GM23338 (cell line): Measurements from ENCODE around the gene SCYGR2. TPM values are rescaled to one million over a fixed set of nuclear protein-coding genes. Genes with fewer than 3 reads are reported as not detected.

ENCODE experiments used
- ATAC-seq: fragments of 200-7000 bp; cut with Tn5 transposase; 3 replicates; pipeline ENCODE4 v1.9.1; 2020
- DNase-seq: peaks from one replicate; pipeline ENCODE4 v3.0.0-alpha.2; 2015; ENCODE audit warnings: low spot score
- H2AFZ ChIP-seq: fragments of 200-600 bp; sonication (generic); 2 replicates; pipeline ENCODE4 v1.8.0; 2016; ENCODE audit warnings: antibody characterized with exemption, mild to moderate bottlenecking, moderate library complexity
- H3F3A ChIP-seq: fragments of 200-600 bp; sonication (generic); replicated peaks from 2 replicates; pipeline ENCODE4 v1.8.0; 2017; ENCODE audit warnings: antibody characterized with exemption, mixed run types, low read depth
- H3K27ac ChIP-seq: fragments of 200-600 bp; sonication (generic); 2 replicates; pipeline ENCODE4 v1.6.1; 2016; ENCODE audit warnings: low read depth
- H3K27me3 ChIP-seq: fragments of 200-600 bp; sonication (generic); 2 replicates; pipeline ENCODE4 v1.8.0; 2016; ENCODE audit warnings: mild to moderate bottlenecking, mixed run types, moderate library complexity; ENCODE audit not compliant: insufficient read depth
- H3K36me3 ChIP-seq: fragments of 200-600 bp; sonication (generic); 2 replicates; pipeline ENCODE4 v1.8.0; 2016; ENCODE audit warnings: mild to moderate bottlenecking; ENCODE audit not compliant: insufficient read depth
- H3K4me1 ChIP-seq: fragments of 200-600 bp; sonication (generic); 2 replicates; pipeline ENCODE4 v1.8.0; 2016; ENCODE audit warnings: mild to moderate bottlenecking, moderate library complexity; ENCODE audit not compliant: insufficient read depth
- H3K4me2 ChIP-seq: fragments of 200-600 bp; sonication (generic); 2 replicates; pipeline ENCODE4 v1.7.1; 2017; ENCODE audit warnings: mixed run types
- H3K4me3 ChIP-seq: fragments of 200-600 bp; sonication (generic); 2 replicates; pipeline ENCODE4 v1.6.1; 2016; ENCODE audit warnings: mixed run types
- H3K79me2 ChIP-seq: fragments of 200-600 bp; sonication (generic); replicated peaks from 2 replicates; pipeline ENCODE4 v1.8.0; 2017; ENCODE audit warnings: mild to moderate bottlenecking; ENCODE audit not compliant: insufficient read depth
- H3K9me2 ChIP-seq: fragments of 200-600 bp; sonication (generic); 2 replicates; pipeline ENCODE4 v1.8.0; 2017; ENCODE audit not compliant: insufficient read depth
- H4K20me1 ChIP-seq: fragments of 200-600 bp; sonication (generic); replicated peaks from 2 replicates; pipeline ENCODE4 v1.8.0; 2017; ENCODE audit warnings: mild to moderate bottlenecking; ENCODE audit not compliant: insufficient read depth
- H3K27ac Mint-ChIP-seq: 2 replicates; pipeline ENCODE4 v1.8.0; 2020; ENCODE audit warnings: inconsistent platforms, mild to moderate bottlenecking, moderate library complexity, mixed read lengths
- H3K27me3 Mint-ChIP-seq: 3 replicates; pipeline ENCODE4 v1.8.0; 2022; ENCODE audit warnings: low read depth, mild to moderate bottlenecking, moderate library complexity, mixed read lengths, inconsistent platforms; ENCODE audit not compliant: insufficient read depth, poor library complexity
- H3K36me3 Mint-ChIP-seq: 3 replicates; pipeline ENCODE4 v1.8.0; 2021; ENCODE audit warnings: low read depth, mild to moderate bottlenecking, inconsistent platforms, moderate library complexity, mixed read lengths
- H3K4me1 Mint-ChIP-seq: 3 replicates; pipeline ENCODE4 v1.8.0; 2020; ENCODE audit warnings: mild to moderate bottlenecking, inconsistent platforms, mixed read lengths
- H3K4me3 Mint-ChIP-seq: 3 replicates; pipeline ENCODE4 v1.8.0; 2021; ENCODE audit warnings: moderate library complexity, mild to moderate bottlenecking, inconsistent platforms, mixed read lengths
- H3K9me3 Mint-ChIP-seq: 3 replicates; pipeline ENCODE4 v1.8.0; 2020; ENCODE audit warnings: moderate library complexity, mild to moderate bottlenecking, inconsistent platforms, mixed read lengths
- CREB1 ChIP-seq: fragments of 250-450 bp; sonication (Bioruptor Pico); IDR thresholded peaks from 2 replicates; pipeline ENCODE4 v1.5.0; 2020; ENCODE audit warnings: low read depth, mild to moderate bottlenecking, moderate library complexity
- EZH2 ChIP-seq: fragments of 200-600 bp; sonication (generic); IDR thresholded peaks from one replicate; pipeline ENCODE4 v1.8.0; 2017; ENCODE audit warnings: antibody characterized with exemption, mild to moderate bottlenecking, low read depth; ENCODE audit not compliant: unreplicated experiment
- EZH2phosphoT487 ChIP-seq: fragments of 200-600 bp; sonication (generic); IDR thresholded peaks from one replicate; pipeline ENCODE4 v1.8.1; 2018; ENCODE audit warnings: antibody characterized with exemption; ENCODE audit not compliant: unreplicated experiment
- JUNB ChIP-seq: IDR thresholded peaks from one replicate; pipeline ENCODE4 v1.6.1; 2016; ENCODE audit warnings: antibody characterized with exemption; ENCODE audit not compliant: unreplicated experiment
- NANOG ChIP-seq: IDR thresholded peaks from 2 replicates; pipeline ENCODE4 v1.6.1; 2016; ENCODE audit warnings: antibody characterized with exemption, borderline replicate concordance
- POLR2AphosphoS5 ChIP-seq: IDR thresholded peaks from 2 replicates; pipeline ENCODE4 v1.6.1; 2016; ENCODE audit warnings: antibody characterized with exemption, low read depth
- STAT1 ChIP-seq: IDR thresholded peaks from one replicate; pipeline ENCODE4 v1.6.1; 2016; ENCODE audit warnings: antibody characterized with exemption; ENCODE audit not compliant: unreplicated experiment
- ZNF114 ChIP-seq: fragments of 250-450 bp; sonication (Bioruptor Pico); IDR thresholded peaks from 2 replicates; pipeline ENCODE4 v1.5.0; 2020; ENCODE audit warnings: mild to moderate bottlenecking, moderate library complexity
- ZNF331 ChIP-seq: fragments of 250-450 bp; sonication (Bioruptor Pico); IDR thresholded peaks from 2 replicates; pipeline ENCODE4 v1.5.0; 2020; ENCODE audit warnings: low read depth, mild to moderate bottlenecking, moderate library complexity
- polyA plus RNA-seq: library from polyadenylated mRNA; unstranded; fragments of >200 nt; fragmentation: Nextera tagmentation; extraction: Ambion mirVana; gene quantifications from 2 replicates; pipeline ENCODE4 v1.2.1, GENCODE V29; 2016
- total RNA-seq: library from RNA; depleted of rRNA; stranded (reverse); fragments of >200 nt; shearing (Covaris generic); gene quantifications from 2 replicates; pipeline ENCODE4 v1.2.3, GENCODE V29; 2014
- TF ChIP-seq, protein P1 (sequence below): fragments of 250-450 bp; sonication (Bioruptor Pico); IDR thresholded peaks from 2 replicates; pipeline ENCODE4 v1.5.0; 2020; ENCODE audit warnings: mild to moderate bottlenecking, moderate library complexity
- TF ChIP-seq, protein P2 (sequence below): IDR thresholded peaks from 2 replicates; pipeline ENCODE4 v1.6.1; 2016; ENCODE audit warnings: antibody characterized with exemption
- TF ChIP-seq, protein P3 (sequence below), 2 experiments: fragments of 200-600 bp in 1 of 2; sonication (generic) in 1 of 2; conservative IDR thresholded peaks; 2 replicates each; pipeline versions ENCODE4 v1.5.1 to v1.6.1; 2016 to 2017; ENCODE audit warnings: antibody characterized with exemption in 2 of 2, low read depth in 2 of 2, mild to moderate bottlenecking in 2 of 2, moderate library complexity in 1 of 2
- TF ChIP-seq, protein P4 (sequence below): IDR thresholded peaks from one replicate; pipeline ENCODE4 v1.6.1; 2018; ENCODE audit warnings: antibody characterized with exemption; ENCODE audit not compliant: unreplicated experiment

SCYGR2 gene
- total and polyA plus RNA-seq, 2 experiments from 2014 or later, result not detected

DNA sequence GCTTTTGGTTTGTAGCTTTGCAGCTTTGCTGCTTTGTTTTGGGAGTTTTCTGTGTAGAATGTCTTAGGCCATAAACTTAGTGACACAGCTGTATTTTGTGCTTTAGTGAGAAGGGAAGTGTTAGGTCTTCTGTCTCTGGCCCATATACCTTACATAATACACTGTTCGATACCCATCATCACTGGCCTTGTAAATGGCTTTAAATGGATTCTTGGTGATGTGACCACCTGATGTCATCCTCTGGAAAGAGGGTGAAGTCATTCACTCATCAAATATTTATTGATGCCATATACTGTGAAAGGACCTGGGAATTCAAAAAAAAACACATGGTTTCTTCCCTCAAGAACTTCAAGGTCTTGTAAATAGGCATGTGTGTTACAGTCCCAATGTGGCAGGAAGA is 18.9 kb upstream of the SCYGR2 start:
- Mint-ChIP-seq H3K4me1 (peaks cover 5% of the 10 kb centered on the region; the same call in 2 of the 3 replicates), H3K4me3 (no peak overlapping the region), H3K36me3 (peaks cover 12% of the 10 kb centered on the region), H3K9me3 (peaks cover 13% of the 10 kb centered on the region), H3K27ac (no peak overlapping the region), H3K27me3 (no peaks in the 10 kb centered on the region)
- Histone ChIP-seq H3K27me3 (no peaks in the 10 kb centered on the region), H3K4me1 (no peaks in the 10 kb centered on the region), H3K36me3 (peaks cover 4% of the 10 kb centered on the region; the same call in 1 of the 2 replicates), H2AFZ (no peak overlapping the region), H3F3A (no peaks in the 10 kb centered on the region), H4K20me1 (no peaks in the 10 kb centered on the region), H3K9me2 (no peaks in the 10 kb centered on the region), H3K4me2 (no peak overlapping the region), H3K4me3 (no peak overlapping the region), H3K79me2 (no peaks in the 10 kb centered on the region), H3K27ac (no peak overlapping the region)
- no peak for ATAC-seq
- DNase-seq, result no peak
- TF ChIP-seq STAT1 (no peak), EZH2 (no peak), ZNF331 (CRISPR knock-in tag) (no peak), ZNF114 (no peak), CREB1 (CRISPR knock-in tag) (no peak), JUNB (no peak), POLR2AphosphoS5 (no peak), NANOG (no peak), EZH2phosphoT487 (no peak)
- TF ChIP-seq, protein P1, sequence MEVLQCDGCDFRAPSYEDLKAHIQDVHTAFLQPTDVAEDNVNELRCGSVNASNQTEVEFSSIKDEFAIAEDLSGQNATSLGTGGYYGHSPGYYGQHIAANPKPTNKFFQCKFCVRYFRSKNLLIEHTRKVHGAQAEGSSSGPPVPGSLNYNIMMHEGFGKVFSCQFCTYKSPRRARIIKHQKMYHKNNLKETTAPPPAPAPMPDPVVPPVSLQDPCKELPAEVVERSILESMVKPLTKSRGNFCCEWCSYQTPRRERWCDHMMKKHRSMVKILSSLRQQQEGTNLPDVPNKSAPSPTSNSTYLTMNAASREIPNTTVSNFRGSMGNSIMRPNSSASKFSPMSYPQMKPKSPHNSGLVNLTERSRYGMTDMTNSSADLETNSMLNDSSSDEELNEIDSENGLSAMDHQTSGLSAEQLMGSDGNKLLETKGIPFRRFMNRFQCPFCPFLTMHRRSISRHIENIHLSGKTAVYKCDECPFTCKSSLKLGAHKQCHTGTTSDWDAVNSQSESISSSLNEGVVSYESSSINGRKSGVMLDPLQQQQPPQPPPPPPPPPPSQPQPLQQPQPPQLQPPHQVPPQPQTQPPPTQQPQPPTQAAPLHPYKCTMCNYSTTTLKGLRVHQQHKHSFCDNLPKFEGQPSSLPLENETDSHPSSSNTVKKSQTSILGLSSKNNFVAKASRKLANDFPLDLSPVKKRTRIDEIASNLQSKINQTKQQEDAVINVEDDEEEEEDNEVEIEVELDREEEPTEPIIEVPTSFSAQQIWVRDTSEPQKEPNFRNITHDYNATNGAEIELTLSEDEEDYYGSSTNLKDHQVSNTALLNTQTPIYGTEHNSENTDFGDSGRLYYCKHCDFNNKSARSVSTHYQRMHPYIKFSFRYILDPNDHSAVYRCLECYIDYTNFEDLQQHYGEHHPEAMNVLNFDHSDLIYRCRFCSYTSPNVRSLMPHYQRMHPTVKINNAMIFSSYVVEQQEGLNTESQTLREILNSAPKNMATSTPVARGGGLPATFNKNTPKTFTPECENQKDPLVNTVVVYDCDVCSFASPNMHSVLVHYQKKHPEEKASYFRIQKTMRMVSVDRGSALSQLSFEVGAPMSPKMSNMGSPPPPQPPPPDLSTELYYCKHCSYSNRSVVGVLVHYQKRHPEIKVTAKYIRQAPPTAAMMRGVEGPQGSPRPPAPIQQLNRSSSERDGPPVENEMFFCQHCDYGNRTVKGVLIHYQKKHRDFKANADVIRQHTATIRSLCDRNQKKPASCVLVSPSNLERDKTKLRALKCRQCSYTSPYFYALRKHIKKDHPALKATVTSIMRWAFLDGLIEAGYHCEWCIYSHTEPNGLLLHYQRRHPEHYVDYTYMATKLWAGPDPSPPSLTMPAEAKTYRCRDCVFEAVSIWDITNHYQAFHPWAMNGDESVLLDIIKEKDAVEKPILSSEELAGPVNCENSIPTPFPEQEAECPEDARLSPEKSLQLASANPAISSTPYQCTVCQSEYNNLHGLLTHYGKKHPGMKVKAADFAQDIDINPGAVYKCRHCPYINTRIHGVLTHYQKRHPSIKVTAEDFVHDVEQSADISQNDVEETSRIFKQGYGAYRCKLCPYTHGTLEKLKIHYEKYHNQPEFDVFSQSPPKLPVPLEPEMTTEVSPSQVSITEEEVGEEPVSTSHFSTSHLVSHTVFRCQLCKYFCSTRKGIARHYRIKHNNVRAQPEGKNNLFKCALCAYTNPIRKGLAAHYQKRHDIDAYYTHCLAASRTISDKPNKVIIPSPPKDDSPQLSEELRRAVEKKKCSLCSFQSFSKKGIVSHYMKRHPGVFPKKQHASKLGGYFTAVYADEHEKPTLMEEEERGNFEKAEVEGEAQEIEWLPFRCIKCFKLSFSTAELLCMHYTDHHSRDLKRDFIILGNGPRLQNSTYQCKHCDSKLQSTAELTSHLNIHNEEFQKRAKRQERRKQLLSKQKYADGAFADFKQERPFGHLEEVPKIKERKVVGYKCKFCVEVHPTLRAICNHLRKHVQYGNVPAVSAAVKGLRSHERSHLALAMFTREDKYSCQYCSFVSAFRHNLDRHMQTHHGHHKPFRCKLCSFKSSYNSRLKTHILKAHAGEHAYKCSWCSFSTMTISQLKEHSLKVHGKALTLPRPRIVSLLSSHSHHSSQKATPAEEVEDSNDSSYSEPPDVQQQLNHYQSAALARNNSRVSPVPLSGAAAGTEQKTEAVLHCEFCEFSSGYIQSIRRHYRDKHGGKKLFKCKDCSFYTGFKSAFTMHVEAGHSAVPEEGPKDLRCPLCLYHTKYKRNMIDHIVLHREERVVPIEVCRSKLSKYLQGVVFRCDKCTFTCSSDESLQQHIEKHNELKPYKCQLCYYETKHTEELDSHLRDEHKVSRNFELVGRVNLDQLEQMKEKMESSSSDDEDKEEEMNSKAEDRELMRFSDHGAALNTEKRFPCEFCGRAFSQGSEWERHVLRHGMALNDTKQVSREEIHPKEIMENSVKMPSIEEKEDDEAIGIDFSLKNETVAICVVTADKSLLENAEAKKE (CRISPR knock-in tag), result no peak
- TF ChIP-seq, protein P2, sequence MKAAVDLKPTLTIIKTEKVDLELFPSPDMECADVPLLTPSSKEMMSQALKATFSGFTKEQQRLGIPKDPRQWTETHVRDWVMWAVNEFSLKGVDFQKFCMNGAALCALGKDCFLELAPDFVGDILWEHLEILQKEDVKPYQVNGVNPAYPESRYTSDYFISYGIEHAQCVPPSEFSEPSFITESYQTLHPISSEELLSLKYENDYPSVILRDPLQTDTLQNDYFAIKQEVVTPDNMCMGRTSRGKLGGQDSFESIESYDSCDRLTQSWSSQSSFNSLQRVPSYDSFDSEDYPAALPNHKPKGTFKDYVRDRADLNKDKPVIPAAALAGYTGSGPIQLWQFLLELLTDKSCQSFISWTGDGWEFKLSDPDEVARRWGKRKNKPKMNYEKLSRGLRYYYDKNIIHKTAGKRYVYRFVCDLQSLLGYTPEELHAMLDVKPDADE, result no peak
- TF ChIP-seq, protein P3, sequence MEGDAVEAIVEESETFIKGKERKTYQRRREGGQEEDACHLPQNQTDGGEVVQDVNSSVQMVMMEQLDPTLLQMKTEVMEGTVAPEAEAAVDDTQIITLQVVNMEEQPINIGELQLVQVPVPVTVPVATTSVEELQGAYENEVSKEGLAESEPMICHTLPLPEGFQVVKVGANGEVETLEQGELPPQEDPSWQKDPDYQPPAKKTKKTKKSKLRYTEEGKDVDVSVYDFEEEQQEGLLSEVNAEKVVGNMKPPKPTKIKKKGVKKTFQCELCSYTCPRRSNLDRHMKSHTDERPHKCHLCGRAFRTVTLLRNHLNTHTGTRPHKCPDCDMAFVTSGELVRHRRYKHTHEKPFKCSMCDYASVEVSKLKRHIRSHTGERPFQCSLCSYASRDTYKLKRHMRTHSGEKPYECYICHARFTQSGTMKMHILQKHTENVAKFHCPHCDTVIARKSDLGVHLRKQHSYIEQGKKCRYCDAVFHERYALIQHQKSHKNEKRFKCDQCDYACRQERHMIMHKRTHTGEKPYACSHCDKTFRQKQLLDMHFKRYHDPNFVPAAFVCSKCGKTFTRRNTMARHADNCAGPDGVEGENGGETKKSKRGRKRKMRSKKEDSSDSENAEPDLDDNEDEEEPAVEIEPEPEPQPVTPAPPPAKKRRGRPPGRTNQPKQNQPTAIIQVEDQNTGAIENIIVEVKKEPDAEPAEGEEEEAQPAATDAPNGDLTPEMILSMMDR (conservative IDR thresholded peaks at IDR 0.05; ENCODE audit: low read depth in 2 of 2), result no peak
- TF ChIP-seq, protein P4, sequence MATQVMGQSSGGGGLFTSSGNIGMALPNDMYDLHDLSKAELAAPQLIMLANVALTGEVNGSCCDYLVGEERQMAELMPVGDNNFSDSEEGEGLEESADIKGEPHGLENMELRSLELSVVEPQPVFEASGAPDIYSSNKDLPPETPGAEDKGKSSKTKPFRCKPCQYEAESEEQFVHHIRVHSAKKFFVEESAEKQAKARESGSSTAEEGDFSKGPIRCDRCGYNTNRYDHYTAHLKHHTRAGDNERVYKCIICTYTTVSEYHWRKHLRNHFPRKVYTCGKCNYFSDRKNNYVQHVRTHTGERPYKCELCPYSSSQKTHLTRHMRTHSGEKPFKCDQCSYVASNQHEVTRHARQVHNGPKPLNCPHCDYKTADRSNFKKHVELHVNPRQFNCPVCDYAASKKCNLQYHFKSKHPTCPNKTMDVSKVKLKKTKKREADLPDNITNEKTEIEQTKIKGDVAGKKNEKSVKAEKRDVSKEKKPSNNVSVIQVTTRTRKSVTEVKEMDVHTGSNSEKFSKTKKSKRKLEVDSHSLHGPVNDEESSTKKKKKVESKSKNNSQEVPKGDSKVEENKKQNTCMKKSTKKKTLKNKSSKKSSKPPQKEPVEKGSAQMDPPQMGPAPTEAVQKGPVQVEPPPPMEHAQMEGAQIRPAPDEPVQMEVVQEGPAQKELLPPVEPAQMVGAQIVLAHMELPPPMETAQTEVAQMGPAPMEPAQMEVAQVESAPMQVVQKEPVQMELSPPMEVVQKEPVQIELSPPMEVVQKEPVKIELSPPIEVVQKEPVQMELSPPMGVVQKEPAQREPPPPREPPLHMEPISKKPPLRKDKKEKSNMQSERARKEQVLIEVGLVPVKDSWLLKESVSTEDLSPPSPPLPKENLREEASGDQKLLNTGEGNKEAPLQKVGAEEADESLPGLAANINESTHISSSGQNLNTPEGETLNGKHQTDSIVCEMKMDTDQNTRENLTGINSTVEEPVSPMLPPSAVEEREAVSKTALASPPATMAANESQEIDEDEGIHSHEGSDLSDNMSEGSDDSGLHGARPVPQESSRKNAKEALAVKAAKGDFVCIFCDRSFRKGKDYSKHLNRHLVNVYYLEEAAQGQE, result no peak
